GM12875 (cell line): ENCODE data around the gene SORCS3.

ENCODE experiments used
- H3K4me3 ChIP-seq: one replicate; pipeline ENCODE4 v1.5.1; 2011; ENCODE audit warnings: low read depth, low read length, control low read depth
- CTCF ChIP-seq: IDR thresholded peaks from 2 replicates; pipeline ENCODE4 v1.5.1; 2011; ENCODE audit warnings: low read depth, mild to moderate bottlenecking, control low read depth, inconsistent platforms, low read length, moderate library complexity, borderline replicate concordance; ENCODE audit not compliant: insufficient read depth

Gene SORCS3

GRCh38 chr10:105145711-105146110, 504.6 kb downstream of the SORCS3 start:
- TF ChIP-seq CTCF: no peak
- no peak overlapping the region for H3K4me3 ChIP-seq

GRCh38 chr10:105146436-105146835, 505.3 kb downstream of the SORCS3 start:
- H3K4me3 ChIP-seq: no peak overlapping the region

GRCh38 chr10:105148456-105148855, 507.4 kb downstream of the SORCS3 start:
- no peak for TF ChIP-seq CTCF
- H3K4me3 ChIP-seq: no peak overlapping the region

More at GRCh38 chr10:105146436-105146835, 505.3 kb downstream of the SORCS3 start:
- TF ChIP-seq CTCF: no peak

- H3K4me3 ChIP-seq: no peak overlapping the region
- no peak for TF ChIP-seq CTCF
These were observed 507.8 kb downstream of the SORCS3 start for GRCh38 chr10:105148921-105149320.

- no peak for TF ChIP-seq CTCF
- H3K4me3 ChIP-seq: no peak overlapping the region
These were observed 508.3 kb downstream of the SORCS3 start for GRCh38 chr10:105149371-105149891.

GRCh38 chr10:105150259-105150880, 509.3 kb downstream of the SORCS3 start:
- TF ChIP-seq CTCF: no peak
- no peak overlapping the region for H3K4me3 ChIP-seq

- no peak overlapping the region for H3K4me3 ChIP-seq
- TF ChIP-seq CTCF: no peak
These were observed 513.6 kb downstream of the SORCS3 start for GRCh38 chr10:105154736-105155135.
